Smooth muscle cell (in vitro differentiated cells): ENCODE results near the gene MECR. TPM values are rescaled to one million over a fixed set of nuclear protein-coding genes. Genes with fewer than 3 reads are reported as not detected.
"Not testable (repeated sequence)": the region's sequence is repeated elsewhere in the genome, so short reads cannot be mapped to it uniquely, and the experiment has no call there.

Experiments used
- DNase-seq: peaks from one replicate; lab custom pipeline; 2025; ENCODE audit not compliant: unreplicated experiment; lab: John Stamatoyannopoulos, UW
- H2AFZ ChIP-seq: fragments of 200-600 bp; sonication (generic); 2 replicates; pipeline ENCODE4 v1.6.0; 2016; ENCODE audit warnings: antibody characterized with exemption, low read depth, mild to moderate bottlenecking
- H3F3A ChIP-seq: fragments of 200-600 bp; sonication (generic); 2 replicates; pipeline ENCODE4 v1.6.0; 2017; ENCODE audit warnings: antibody characterized with exemption, low read depth
- H3K27ac ChIP-seq: fragments of 200-600 bp; sonication (generic); 2 replicates; pipeline ENCODE4 v1.5.1; 2016; ENCODE audit warnings: low read depth, mild to moderate bottlenecking
- H3K27me3 ChIP-seq: fragments of 200-600 bp; sonication (generic); 2 replicates; pipeline ENCODE4 v1.6.1; 2016; ENCODE audit warnings: low read depth, mild to moderate bottlenecking
- H3K36me3 ChIP-seq: fragments of 200-600 bp; sonication (generic); 2 replicates; pipeline ENCODE4 v1.5.1; 2016; ENCODE audit warnings: low read depth
- H3K4me1 ChIP-seq: fragments of 200-600 bp; sonication (generic); 2 replicates; pipeline ENCODE4 v1.5.1; 2016; ENCODE audit warnings: low read depth
- H3K4me2 ChIP-seq: fragments of 200-600 bp; sonication (generic); 2 replicates; pipeline ENCODE4 v1.6.0; 2016; ENCODE audit warnings: mild to moderate bottlenecking
- H3K4me3 ChIP-seq: fragments of 200-600 bp; sonication (generic); 2 replicates; pipeline ENCODE4 v1.5.1; 2016; ENCODE audit warnings: mild to moderate bottlenecking
- H3K79me2 ChIP-seq: fragments of 200-600 bp; sonication (generic); 2 replicates; pipeline ENCODE4 v1.6.0; 2016; ENCODE audit warnings: low read depth, mild to moderate bottlenecking
- H3K9ac ChIP-seq: fragments of 200-600 bp; sonication (generic); 2 replicates; pipeline ENCODE4 v1.6.0; 2016; ENCODE audit warnings: low read depth
- H3K9me3 ChIP-seq: fragments of 200-600 bp; sonication (generic); replicated peaks from 2 replicates; pipeline ENCODE4 v1.5.1; 2016; ENCODE audit warnings: low read depth
- H4K20me1 ChIP-seq: fragments of 200-600 bp; sonication (generic); 2 replicates; pipeline ENCODE4 v1.6.0; 2016; ENCODE audit warnings: low read depth
- CTCF ChIP-seq: fragments of 200-600 bp; sonication (generic); IDR thresholded peaks from 2 replicates; pipeline ENCODE4 v1.5.1; 2017; ENCODE audit warnings: borderline replicate concordance, mild to moderate bottlenecking, antibody characterized with exemption; ENCODE audit not compliant: insufficient read depth, poor library complexity, severe bottlenecking
- WGBS: methylation state at CpG from one replicate; pipeline ENCODE4 v1.1.7; 2016; ENCODE audit warnings: low lambda C conversion rate; 5-methylcytosine and 5-hydroxymethylcytosine counted together
- polyA plus RNA-seq: library from polyadenylated mRNA; unstranded; fragments of >200 nt; fragmentation: Nextera tagmentation; extraction: Ambion mirVana; gene quantifications from 2 replicates; pipeline ENCODE4 v1.2.1, GENCODE V29; 2016
- total RNA-seq: library from RNA; depleted of rRNA; stranded (reverse); fragments of >200 nt; gene quantifications from 2 replicates; pipeline ENCODE4 v1.2.3, GENCODE V29; 2014

The MECR gene
- total and polyA plus RNA-seq, 2 experiments from 2014 or later, result 11.6 to 43.8 TPM

GRCh38 chr1:29157269-29157601, 73.5 kb downstream of the MECR start:
- Histone ChIP-seq H3K36me3 (peaks cover 8% of the 10 kb centered on the region), H3K27me3 (no peaks in the 10 kb centered on the region), H3K79me2 (peaks cover 62% of the 10 kb centered on the region), H3K4me1 (peaks cover 20% of the 10 kb centered on the region), H2AFZ (no peak overlapping the region), H3K27ac (peak overlapping the region; percentile 89), H3K4me3 (no peak overlapping the region), H3K4me2 (peak overlapping the region; percentile 75), H4K20me1 (peaks cover 53% of the 10 kb centered on the region), H3K9ac (no peak overlapping the region), H3K9me3 (no peaks in the 10 kb centered on the region), H3F3A (peaks cover 39% of the 10 kb centered on the region)
- TF ChIP-seq CTCF, result no peak
- WGBS, result 5% methylated on average over 3 of the region's 3 CpGs
- no peak for DNase-seq

DNA sequence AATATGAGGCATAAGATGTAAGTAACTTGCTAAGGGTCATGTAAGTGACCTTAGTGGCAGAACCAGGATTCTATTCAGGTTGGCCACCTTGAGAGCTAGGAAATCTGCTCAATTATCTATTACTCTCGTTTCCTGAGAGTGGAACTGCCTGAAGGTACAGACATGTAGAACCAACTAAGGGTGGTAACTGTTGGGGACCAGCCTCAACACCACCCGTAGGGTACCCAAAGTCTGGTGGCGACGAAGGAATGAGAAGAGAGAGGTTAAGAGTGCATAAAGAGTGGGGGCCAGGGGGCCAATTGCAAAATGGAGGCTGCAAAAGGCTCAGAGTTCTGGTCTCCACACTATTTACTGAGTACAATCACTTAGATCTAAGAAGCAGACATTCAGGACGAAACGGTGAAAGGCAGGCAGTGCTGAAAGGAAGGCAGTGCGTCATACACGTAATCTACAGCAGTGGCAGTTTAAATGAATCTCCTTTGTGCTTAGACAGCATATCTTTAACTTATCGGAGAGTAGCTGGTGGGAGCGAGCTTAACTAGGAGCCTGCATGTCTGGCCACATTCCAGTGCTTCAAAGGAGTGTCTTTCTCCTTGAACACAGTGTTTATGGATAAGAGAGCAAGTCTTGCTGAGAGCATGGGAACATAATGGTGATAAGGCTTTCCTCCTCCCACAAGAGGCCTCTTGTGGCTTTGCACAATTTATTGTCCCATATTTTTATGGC, 74.0 kb downstream of the MECR start:
- Histone ChIP-seq H3K27me3 (no peaks in the 10 kb centered on the region), H4K20me1 (peaks cover 48% of the 10 kb centered on the region), H3K79me2 (peaks cover 63% of the 10 kb centered on the region), H3F3A (peaks cover 39% of the 10 kb centered on the region), H3K9ac (peak overlapping the region; percentile 30), H3K4me3 (no peak overlapping the region), H2AFZ (no peak overlapping the region), H3K27ac (peak overlapping the region; percentile 89), H3K4me1 (peaks cover 17% of the 10 kb centered on the region), H3K36me3 (peaks cover 8% of the 10 kb centered on the region), H3K9me3 (no peaks in the 10 kb centered on the region), H3K4me2 (peak overlapping the region; percentile 75)
- WGBS, result 3% methylated on average over 10 of the region's 10 CpGs
- DNase-seq, result no peak
- TF ChIP-seq CTCF, result no peak

GRCh38 chr1:29152046-29152805, 78.5 kb downstream of the MECR start:
- Histone ChIP-seq H3K27ac (peak overlapping the region; percentile 7), H3F3A (peaks cover 13% of the 10 kb centered on the region), H3K4me1 (peaks cover 6% of the 10 kb centered on the region), H2AFZ (no peak overlapping the region), H4K20me1 (peaks cover 26% of the 10 kb centered on the region), H3K79me2 (peaks cover 48% of the 10 kb centered on the region), H3K9ac (no peak overlapping the region), H3K36me3 (peaks cover 19% of the 10 kb centered on the region), H3K4me2 (no peak overlapping the region), H3K4me3 (no peak overlapping the region), H3K9me3 (no peaks in the 10 kb centered on the region), H3K27me3 (no peaks in the 10 kb centered on the region)
- no peak for TF ChIP-seq CTCF
- DNase-seq, result no peak
- WGBS, result 84% methylated on average over 8 of the region's 8 CpGs

DNA sequence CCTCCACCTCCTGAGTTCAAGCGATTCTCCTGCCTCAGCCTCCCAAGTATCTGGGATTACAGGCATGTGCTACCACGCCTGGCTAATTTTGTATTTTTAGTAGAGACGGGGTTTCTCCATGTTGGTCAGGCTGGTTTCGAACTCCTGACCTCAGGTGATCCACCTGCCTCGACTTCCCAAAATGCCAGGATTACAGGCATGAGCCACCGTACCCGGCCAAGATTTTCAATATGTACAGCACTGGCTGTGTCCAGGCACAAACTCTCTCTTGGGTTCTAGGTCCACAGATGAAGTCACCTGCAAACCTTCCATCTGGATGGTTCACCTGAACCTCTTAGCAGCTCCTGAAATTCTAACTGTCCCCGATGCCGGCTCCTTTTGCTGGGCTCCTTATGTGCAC, 80.4 kb downstream of the MECR start:
- H3K4me1 ChIP-seq, H3K27ac ChIP-seq, H3K9ac ChIP-seq, H3K27me3 ChIP-seq, DNase-seq, H3K9me3 ChIP-seq, H2AFZ ChIP-seq, H3K4me2 ChIP-seq, H3K4me3 ChIP-seq: not testable (repeated sequence)
- Histone ChIP-seq H3K36me3 (peaks cover 19% of the 10 kb centered on the region), H4K20me1 (peaks cover 15% of the 10 kb centered on the region), H3K79me2 (peaks cover 42% of the 10 kb centered on the region), H3F3A (peaks cover 20% of the 10 kb centered on the region)
- WGBS, result 88% methylated on average over 9 of the region's 9 CpGs
